ENCODE data around the gene CHD5. TPM values are rescaled to one million over a fixed set of nuclear protein-coding genes. Genes with fewer than 3 reads are reported as not detected.

Gene CHD5
- total and polyA plus RNA-seq, 5 donors from 2014 or later: not detected

DNA sequence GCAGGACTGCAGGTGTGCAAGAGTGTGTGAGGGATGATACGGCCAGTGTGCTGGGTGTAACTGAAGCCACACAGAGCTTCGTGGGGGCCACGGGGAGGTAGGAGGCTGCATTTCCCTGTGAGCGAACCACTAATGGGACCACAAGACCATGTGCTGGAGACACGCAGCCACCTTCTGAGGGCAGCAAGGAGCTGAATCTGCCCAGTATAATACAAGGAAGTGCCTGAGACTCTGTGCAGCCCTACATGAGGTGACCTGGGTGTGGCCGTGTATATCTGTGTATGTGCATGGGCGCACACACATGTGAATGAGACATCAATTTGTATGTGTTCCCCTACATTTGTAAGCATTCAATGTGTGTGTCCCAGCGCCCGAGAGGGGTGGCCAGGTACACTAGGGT lies 50.8 kb downstream of the CHD5 start:
- Histone ChIP-seq H3K4me1 (ENCODE audit: control insufficient read depth, insufficient read depth, low read length, poor library complexity, severe bottlenecking) (no peaks in the 10 kb centered on the region), H3K9me3 (ENCODE audit: control insufficient read depth in 2 of 2, low read length in 2 of 2) (peaks cover 0 to 4% of the 10 kb centered on the region in 2 experiments), H3K36me3 (ENCODE audit: control insufficient read depth, insufficient read depth, low read length) (no peaks in the 10 kb centered on the region), H3K27ac (ENCODE audit: insufficient read depth, low read length, poor library complexity, severe bottlenecking) (no peak overlapping the region), H3K27me3 (ENCODE audit: control insufficient read depth, insufficient read depth, low read length) (no peaks in the 10 kb centered on the region), H3K4me3 (ENCODE audit: low read depth, low read length) (no peak overlapping the region)
- ATAC-seq (ENCODE audit: low read depth in 2 of 2): no peak
- no peak for DNase-seq
- Mint-ChIP-seq H3K4me3 (no peak overlapping the region), H3K4me1 (peaks cover 0 to 6% (median 0%) of the 10 kb centered on the region in 4 donors), H3K9me3 (peaks cover 0 to 7% (median 1%) of the 10 kb centered on the region in 7 donors), H3K27ac (no peak overlapping the region), H3K27me3 (peaks cover 7% of the 10 kb centered on the region), H3K36me3 (no peaks in the 10 kb centered on the region)

- DNase-seq (no peak), ATAC-seq (ENCODE audit: low read depth in 2 of 2) (no peak)
- Histone ChIP-seq H3K9me3 (ENCODE audit: control insufficient read depth in 2 of 2, low read length in 2 of 2) (peaks cover 0 to 4% of the 10 kb centered on the region in 2 experiments), H3K4me1 (ENCODE audit: control insufficient read depth, insufficient read depth, low read length, poor library complexity, severe bottlenecking) (no peaks in the 10 kb centered on the region), H3K4me3 (ENCODE audit: low read depth, low read length) (no peak overlapping the region), H3K27me3 (ENCODE audit: control insufficient read depth, insufficient read depth, low read length) (no peaks in the 10 kb centered on the region), H3K27ac (ENCODE audit: insufficient read depth, low read length, poor library complexity, severe bottlenecking) (no peak overlapping the region), H3K36me3 (ENCODE audit: control insufficient read depth, insufficient read depth, low read length) (no peaks in the 10 kb centered on the region)
- Mint-ChIP-seq H3K27ac (no peak overlapping the region), H3K4me1 (peaks cover 0 to 6% (median 0%) of the 10 kb centered on the region in 4 donors), H3K4me3 (no peak overlapping the region), H3K9me3 (peaks cover 0 to 7% (median 1%) of the 10 kb centered on the region in 7 donors), H3K27me3 (peaks cover 6% of the 10 kb centered on the region), H3K36me3 (no peaks in the 10 kb centered on the region)
Observed at GRCh38 chr1:6128276-6129081, 51.6 kb downstream of the CHD5 start.

DNA sequence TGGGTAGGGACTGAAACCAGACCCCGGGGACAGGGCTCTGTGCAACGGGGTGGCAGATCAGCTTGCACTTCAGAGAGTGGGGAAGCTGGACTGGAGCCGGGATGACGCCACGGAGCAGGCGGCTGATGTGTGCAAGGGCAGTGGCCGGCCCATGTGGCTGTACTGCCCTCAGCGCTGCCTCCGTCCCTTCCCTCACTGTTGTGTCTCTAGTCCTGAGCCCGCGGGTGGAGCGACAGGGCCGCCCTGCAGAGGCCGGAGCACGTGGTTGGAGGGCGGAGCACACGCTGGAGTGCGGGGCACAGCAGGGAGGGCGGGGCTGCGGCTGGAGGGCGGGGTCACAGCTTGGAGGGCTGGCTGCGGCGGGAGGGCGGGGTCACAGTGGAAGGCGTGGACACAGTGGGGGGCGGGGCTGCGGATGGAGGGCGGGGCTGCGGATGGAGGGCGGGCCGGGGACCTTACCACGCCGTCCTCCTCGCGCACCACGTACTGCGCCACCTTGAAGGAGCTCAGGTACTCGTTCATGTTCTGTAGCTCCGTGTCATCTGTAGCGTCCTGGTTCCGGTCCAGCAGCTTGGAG lies 52.4 kb downstream of the CHD5 start:
- H3K27me3 Mint-ChIP-seq: peaks cover 4% of the 10 kb centered on the region

GRCh38 chr1:6126521-6127067 lies 53.5 kb downstream of the CHD5 start:
- no peak for DNase-seq

More for the DNA sequence above, 52.4 kb downstream of the CHD5 start:
- Mint-ChIP-seq H3K27ac (no peak overlapping the region), H3K36me3 (no peaks in the 10 kb centered on the region), H3K4me3 (no peak overlapping the region), H3K4me1 (peaks cover 0 to 6% (median 0%) of the 10 kb centered on the region in 4 donors), H3K9me3 (peaks cover 0 to 7% (median 1%) of the 10 kb centered on the region in 7 donors)
- peak; percentile 44 to 71 (median 57) for DNase-seq
- Histone ChIP-seq H3K9me3 (ENCODE audit: control insufficient read depth in 2 of 2, low read length in 2 of 2) (peaks cover 0 to 4% of the 10 kb centered on the region in 2 experiments), H3K27me3 (ENCODE audit: control insufficient read depth, insufficient read depth, low read length) (no peaks in the 10 kb centered on the region), H3K4me1 (ENCODE audit: control insufficient read depth, insufficient read depth, low read length, poor library complexity, severe bottlenecking) (no peaks in the 10 kb centered on the region), H3K36me3 (ENCODE audit: control insufficient read depth, insufficient read depth, low read length) (no peaks in the 10 kb centered on the region), H3K4me3 (ENCODE audit: low read depth, low read length) (no peak overlapping the region), H3K27ac (ENCODE audit: insufficient read depth, low read length, poor library complexity, severe bottlenecking) (no peak overlapping the region)
- peak; percentile 61 to 64 for ATAC-seq (ENCODE audit: low read depth in 2 of 2)

GRCh38 chr1:6126028-6126427 lies 54.1 kb downstream of the CHD5 start:
- Histone ChIP-seq H3K4me1 (ENCODE audit: control insufficient read depth, insufficient read depth, low read length, poor library complexity, severe bottlenecking) (no peaks in the 10 kb centered on the region), H3K9me3 (ENCODE audit: control insufficient read depth in 2 of 2, low read length in 2 of 2) (no peaks in the 10 kb centered on the region), H3K27ac (ENCODE audit: insufficient read depth, low read length, poor library complexity, severe bottlenecking) (no peak overlapping the region), H3K4me3 (ENCODE audit: low read depth, low read length) (no peak overlapping the region), H3K27me3 (ENCODE audit: control insufficient read depth, insufficient read depth, low read length) (no peaks in the 10 kb centered on the region), H3K36me3 (ENCODE audit: control insufficient read depth, insufficient read depth, low read length) (no peaks in the 10 kb centered on the region)
- ATAC-seq (ENCODE audit: low read depth in 2 of 2) (no peak), DNase-seq (no peak)
- no peak overlapping the region for H3K4me3 Mint-ChIP-seq
- H3K4me1 Mint-ChIP-seq: peaks cover 0 to 6% (median 0%) of the 10 kb centered on the region in 4 donors
- H3K27me3 Mint-ChIP-seq: peaks cover 4% of the 10 kb centered on the region
- peaks cover 0 to 1% (median 0%) of the 10 kb centered on the region in 7 donors for H3K9me3 Mint-ChIP-seq
- no peak overlapping the region for H3K27ac Mint-ChIP-seq
- H3K36me3 Mint-ChIP-seq: no peaks in the 10 kb centered on the region

More at GRCh38 chr1:6126521-6127067, 53.5 kb downstream of the CHD5 start:
- Histone ChIP-seq H3K4me1 (ENCODE audit: control insufficient read depth, insufficient read depth, low read length, poor library complexity, severe bottlenecking) (no peaks in the 10 kb centered on the region), H3K27ac (ENCODE audit: insufficient read depth, low read length, poor library complexity, severe bottlenecking) (no peak overlapping the region), H3K36me3 (ENCODE audit: control insufficient read depth, insufficient read depth, low read length) (no peaks in the 10 kb centered on the region), H3K27me3 (ENCODE audit: control insufficient read depth, insufficient read depth, low read length) (no peaks in the 10 kb centered on the region), H3K9me3 (ENCODE audit: control insufficient read depth in 2 of 2, low read length in 2 of 2) (no peaks in the 10 kb centered on the region), H3K4me3 (ENCODE audit: low read depth, low read length) (no peak overlapping the region)
- Mint-ChIP-seq H3K36me3 (no peaks in the 10 kb centered on the region), H3K9me3 (peaks cover 0 to 1% (median 0%) of the 10 kb centered on the region in 7 donors), H3K4me3 (no peak overlapping the region), H3K4me1 (peaks cover 0 to 6% (median 0%) of the 10 kb centered on the region in 4 donors), H3K27ac (no peak overlapping the region), H3K27me3 (peaks cover 4% of the 10 kb centered on the region)
- ATAC-seq (ENCODE audit: low read depth in 2 of 2): no peak

GRCh38 chr1:6125366-6125765 lies 54.8 kb downstream of the CHD5 start:
- ATAC-seq (ENCODE audit: low read depth in 2 of 2) (no peak), DNase-seq (no peak)
- Mint-ChIP-seq H3K36me3 (no peaks in the 10 kb centered on the region), H3K27ac (no peak overlapping the region), H3K27me3 (peaks cover 4% of the 10 kb centered on the region), H3K4me3 (no peak overlapping the region), H3K4me1 (peaks cover 0 to 6% (median 0%) of the 10 kb centered on the region in 4 donors), H3K9me3 (peaks cover 0 to 1% (median 0%) of the 10 kb centered on the region in 7 donors)
- Histone ChIP-seq H3K9me3 (ENCODE audit: control insufficient read depth in 2 of 2, low read length in 2 of 2) (no peaks in the 10 kb centered on the region), H3K27me3 (ENCODE audit: control insufficient read depth, insufficient read depth, low read length) (no peaks in the 10 kb centered on the region), H3K4me3 (ENCODE audit: low read depth, low read length) (no peak overlapping the region), H3K36me3 (ENCODE audit: control insufficient read depth, insufficient read depth, low read length) (no peaks in the 10 kb centered on the region), H3K4me1 (ENCODE audit: control insufficient read depth, insufficient read depth, low read length, poor library complexity, severe bottlenecking) (no peaks in the 10 kb centered on the region), H3K27ac (ENCODE audit: insufficient read depth, low read length, poor library complexity, severe bottlenecking) (no peak overlapping the region)

GRCh38 chr1:6124746-6125365 lies 55.3 kb downstream of the CHD5 start:
- Histone ChIP-seq H3K27ac (ENCODE audit: insufficient read depth, low read length, poor library complexity, severe bottlenecking) (no peak overlapping the region), H3K4me3 (ENCODE audit: low read depth, low read length) (no peak overlapping the region), H3K27me3 (ENCODE audit: control insufficient read depth, insufficient read depth, low read length) (no peaks in the 10 kb centered on the region), H3K36me3 (ENCODE audit: control insufficient read depth, insufficient read depth, low read length) (no peaks in the 10 kb centered on the region), H3K4me1 (ENCODE audit: control insufficient read depth, insufficient read depth, low read length, poor library complexity, severe bottlenecking) (no peaks in the 10 kb centered on the region), H3K9me3 (ENCODE audit: control insufficient read depth in 2 of 2, low read length in 2 of 2) (no peaks in the 10 kb centered on the region)
- DNase-seq: no peak
- no peak overlapping the region for H3K27ac Mint-ChIP-seq
- H3K4me3 Mint-ChIP-seq: no peak overlapping the region
- peaks cover 0 to 1% (median 0%) of the 10 kb centered on the region in 7 donors for H3K9me3 Mint-ChIP-seq
- H3K4me1 Mint-ChIP-seq: peaks cover 0 to 6% (median 0%) of the 10 kb centered on the region in 4 donors
- H3K27me3 Mint-ChIP-seq: peaks cover 4% of the 10 kb centered on the region
- ATAC-seq (ENCODE audit: low read depth in 2 of 2): no peak
- H3K36me3 Mint-ChIP-seq: no peaks in the 10 kb centered on the region

All from CD4-positive, CD25-positive, alpha-beta regulatory T cell (primary cell).